Vagina (tissue), 2 donors: Measurements from ENCODE around the gene KCNK3.

ENCODE experiments used
- CTCF ChIP-seq, 3 experiments: fragments of 450-650 bp in 2 of 3; fragments of 200-600 bp in 1 of 3; sonication (generic) in 1 of 3; IDR thresholded peaks; one replicate each; pipeline ENCODE4 v1.5.1; 2017 to 2019; ENCODE audit warnings: antibody characterized with exemption in 3 of 3, mild to moderate bottlenecking in 2 of 3, moderate library complexity in 2 of 3
- POLR2A ChIP-seq, 2 donors: fragments of 450-650 bp; IDR thresholded peaks; one replicate each; pipeline ENCODE4 v1.6.1; 2017; ENCODE audit warnings: antibody characterized with exemption in 2 of 2, mild to moderate bottlenecking in 2 of 2, moderate library complexity in 2 of 2
- POLR2AphosphoS5 ChIP-seq, 2 donors: sonication (generic); formaldehyde crosslinking; IDR thresholded peaks; one replicate each; pipeline ENCODE4 v1.9.0; 2017; ENCODE audit warnings: antibody characterized with exemption in 2 of 2, mild to moderate bottlenecking in 2 of 2, low read depth in 1 of 2; ENCODE audit not compliant: insufficient read depth in 1 of 2

- no peak for TF ChIP-seq CTCF (IDR thresholded peaks at IDR 0.05)
- peak in 1 of 2 donors; percentile 43 for TF ChIP-seq POLR2AphosphoS5 (IDR thresholded peaks at IDR 0.05; ENCODE audit: insufficient read depth in 1 of 2, low read depth in 1 of 2)
- no peak for TF ChIP-seq POLR2A (IDR thresholded peaks at IDR 0.05)
Observed at GRCh38 chr2:26692897-26693849, 651 bp downstream of the KCNK3 start.
